DMS53 treated with DMSO at 0.1 percent for 48 hours (cell line): ENCODE data around the gene ATG16L2.
"Not testable (repeated sequence)": the region's sequence is repeated elsewhere in the genome, so short reads cannot be mapped to it uniquely, and the experiment has no call there.

Source experiments
- DNase-seq: peaks from one replicate; lab custom pipeline; 2025; ENCODE audit not compliant: unreplicated experiment; lab: John Stamatoyannopoulos, UW

Gene ATG16L2

DNA sequence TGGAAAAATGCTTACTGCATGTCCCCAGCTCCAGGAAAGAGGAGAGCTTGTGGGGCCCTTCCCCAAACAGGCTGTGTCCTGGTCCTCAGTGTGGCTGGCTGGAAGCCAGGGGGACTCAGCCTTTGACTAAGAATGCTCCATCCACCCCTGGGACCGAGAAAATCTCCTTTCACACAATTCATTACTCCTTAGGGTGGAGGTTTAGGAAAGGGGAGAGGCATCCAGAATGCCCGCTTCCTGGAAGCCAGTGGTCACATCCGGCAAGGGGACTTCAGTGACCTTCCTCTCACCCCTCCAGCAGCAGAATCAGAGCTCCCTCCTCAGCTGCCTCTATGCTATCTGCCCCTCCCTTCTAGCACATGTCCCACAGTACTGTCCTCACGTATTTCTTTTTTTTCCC lies 21.9 kb downstream of the ATG16L2 start:
- DNase-seq = no peak

DNA sequence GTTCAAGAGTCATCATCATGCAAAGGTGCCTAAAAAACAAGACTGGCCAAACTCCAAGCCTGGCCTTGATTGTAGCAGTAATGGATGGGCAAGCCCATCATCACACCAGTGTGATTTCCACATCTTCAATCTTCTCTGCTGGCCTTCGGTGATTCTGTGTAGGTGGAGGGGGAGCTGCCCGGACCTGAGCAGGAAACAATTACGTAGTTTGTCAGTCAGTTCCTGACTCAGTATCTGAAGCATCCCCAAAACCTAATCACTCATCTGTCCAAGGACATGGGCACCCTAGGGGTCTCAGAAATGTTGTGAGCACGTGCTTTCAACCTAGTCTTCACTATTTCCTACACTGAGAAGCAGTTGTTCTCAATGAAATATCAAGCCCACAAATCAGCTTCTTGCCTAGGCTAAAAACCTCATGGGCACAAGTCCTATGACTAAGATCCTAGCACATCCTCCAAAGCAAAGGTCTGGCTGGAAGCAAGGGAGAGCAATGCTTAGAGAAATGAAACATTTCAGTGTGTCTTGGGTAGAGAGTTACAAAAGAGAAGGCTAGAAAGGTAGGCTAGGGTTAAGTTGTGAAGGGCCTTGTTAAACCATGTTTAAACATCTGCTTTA lies 24.6 kb downstream of the ATG16L2 start:
- DNase-seq = no peak

DNA sequence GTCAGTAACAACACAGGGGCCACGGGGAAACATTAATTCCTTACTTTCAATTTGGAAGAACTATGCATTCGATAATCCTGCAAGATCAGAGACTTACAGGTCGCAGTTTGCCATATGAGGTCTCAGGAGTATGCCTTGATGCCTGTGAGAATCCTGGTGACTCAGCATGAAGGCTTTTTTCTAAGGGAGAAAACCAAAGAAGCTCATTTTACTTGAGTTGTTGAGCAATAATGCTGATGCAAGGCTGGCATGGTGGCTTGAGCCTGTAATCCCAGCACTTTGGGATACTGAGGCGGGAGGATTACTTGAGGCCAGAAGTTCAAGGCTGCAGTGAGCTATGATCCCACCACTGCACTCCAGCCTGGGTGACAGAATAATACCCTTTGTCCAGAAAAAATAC lies 26.6 kb downstream of the ATG16L2 start:
- no peak for DNase-seq

DNA sequence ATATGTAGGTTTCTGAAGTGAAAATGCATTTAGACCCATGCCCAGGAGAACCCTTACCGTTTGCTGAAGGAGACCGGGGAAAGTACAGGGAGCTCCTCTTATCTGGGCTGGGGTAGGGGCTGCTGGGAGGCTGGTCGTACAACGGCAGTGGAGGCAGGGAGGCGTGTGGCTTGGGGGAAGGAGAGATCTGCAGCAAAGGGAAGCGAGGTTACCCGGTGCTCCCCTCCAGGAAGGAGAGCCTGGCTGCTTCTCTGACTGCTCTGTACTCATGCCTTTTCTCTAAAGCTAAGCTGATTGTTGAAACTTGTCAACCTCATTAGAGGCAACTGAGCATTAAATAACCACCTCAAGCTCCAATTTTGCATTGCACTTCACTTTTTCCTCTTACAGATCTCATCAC lies 27.2 kb downstream of the ATG16L2 start:
- no peak for DNase-seq

DNA sequence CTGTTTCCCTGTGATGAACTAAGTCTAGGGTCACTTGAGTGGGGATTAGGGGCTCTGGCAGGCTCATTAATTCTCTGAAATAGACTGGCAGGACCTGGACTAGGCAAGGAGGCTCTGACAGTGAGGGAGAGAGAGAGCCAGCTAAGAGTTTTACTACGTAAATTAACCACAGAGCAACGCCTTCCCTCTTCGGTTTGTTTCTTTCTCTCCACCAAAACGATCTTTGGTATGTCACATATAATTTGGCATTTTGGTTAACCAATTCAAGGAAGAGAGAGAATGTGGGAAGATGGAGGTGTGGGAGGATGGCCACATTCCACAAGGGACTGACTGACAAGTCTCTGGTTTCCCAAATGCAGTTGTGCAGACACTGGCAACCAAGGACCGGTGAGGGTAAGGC lies 27.9 kb downstream of the ATG16L2 start:
- DNase-seq = no peak

DNA sequence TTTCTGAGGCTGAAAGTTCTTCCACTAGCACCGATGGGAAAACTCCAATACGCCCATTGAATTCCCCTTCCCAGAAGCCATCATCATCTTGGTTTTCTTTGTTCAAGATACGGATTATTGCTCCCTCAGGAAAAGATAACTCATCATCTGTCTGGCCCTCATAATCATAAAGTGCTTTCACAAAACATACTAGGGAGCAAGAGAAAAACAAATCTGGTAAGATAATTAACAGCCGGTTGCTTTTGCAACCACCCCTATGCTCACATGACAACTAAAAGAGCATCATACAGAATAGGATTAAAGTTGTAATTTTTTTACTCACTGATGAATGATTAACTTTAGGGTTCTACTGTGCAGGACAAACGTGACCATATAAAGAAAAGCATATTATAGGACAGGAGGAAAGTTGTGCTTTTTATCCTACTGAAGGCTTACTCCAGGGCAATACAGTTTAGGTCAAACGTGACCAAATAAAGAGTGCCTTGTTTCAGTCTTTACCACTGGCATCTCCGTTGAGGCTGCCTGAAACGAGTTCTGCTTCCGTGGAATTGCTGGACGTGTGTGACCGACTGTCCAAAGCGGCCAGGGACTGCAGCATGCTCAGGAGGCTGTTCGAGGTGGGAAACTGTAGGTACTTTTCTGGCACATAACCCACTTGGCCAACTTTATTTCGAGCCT lies 28.6 kb downstream of the ATG16L2 start:
- no peak for DNase-seq

DNA sequence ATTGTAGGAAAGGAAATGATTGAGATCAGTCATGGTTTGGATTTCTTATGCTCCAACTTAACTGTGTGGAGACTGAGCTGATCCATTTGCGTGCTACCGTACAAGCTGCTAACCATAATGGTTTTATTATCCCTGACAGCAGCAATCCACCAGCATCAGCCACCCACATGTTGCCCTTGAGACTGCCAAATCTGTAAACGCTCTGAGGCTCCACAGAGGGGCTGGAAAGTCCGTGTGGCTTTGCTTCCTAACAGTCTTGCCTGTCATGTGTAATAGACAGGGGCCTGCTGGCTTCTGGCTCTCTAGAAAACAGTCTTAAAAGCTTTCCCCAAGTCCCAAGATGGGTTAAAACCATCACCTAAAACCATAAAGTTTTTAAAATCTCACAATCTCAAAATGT lies 30.1 kb downstream of the ATG16L2 start:
- no peak for DNase-seq

DNA sequence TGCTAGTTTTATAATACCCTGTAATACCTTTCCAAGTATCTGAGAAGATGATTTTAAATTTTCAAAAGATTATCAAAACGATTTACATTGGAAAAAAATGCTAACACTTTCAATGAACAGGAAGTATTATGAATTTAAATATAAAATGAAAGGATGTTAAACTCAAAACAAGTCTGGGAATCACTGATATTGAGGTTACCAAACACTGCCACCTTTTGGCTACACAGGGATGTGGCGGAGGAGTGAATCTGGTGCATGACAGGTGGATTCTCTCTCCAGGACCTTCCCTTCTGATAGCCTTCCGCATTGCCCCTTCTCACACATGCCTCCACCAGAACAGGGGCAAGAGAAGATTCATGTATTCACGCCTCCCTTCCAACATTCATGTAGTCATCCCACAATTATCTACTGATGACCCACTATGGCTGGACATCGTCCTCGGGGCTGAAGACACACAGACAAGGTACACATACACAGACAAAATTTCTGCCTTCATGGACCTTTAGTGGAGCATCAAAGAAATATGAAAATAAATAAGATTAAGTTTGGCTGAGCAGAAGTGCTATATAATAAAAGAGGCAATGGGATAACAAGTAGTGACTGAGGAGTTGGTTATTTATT lies 34.7 kb downstream of the ATG16L2 start:
- DNase-seq = peak; percentile 81

DNA sequence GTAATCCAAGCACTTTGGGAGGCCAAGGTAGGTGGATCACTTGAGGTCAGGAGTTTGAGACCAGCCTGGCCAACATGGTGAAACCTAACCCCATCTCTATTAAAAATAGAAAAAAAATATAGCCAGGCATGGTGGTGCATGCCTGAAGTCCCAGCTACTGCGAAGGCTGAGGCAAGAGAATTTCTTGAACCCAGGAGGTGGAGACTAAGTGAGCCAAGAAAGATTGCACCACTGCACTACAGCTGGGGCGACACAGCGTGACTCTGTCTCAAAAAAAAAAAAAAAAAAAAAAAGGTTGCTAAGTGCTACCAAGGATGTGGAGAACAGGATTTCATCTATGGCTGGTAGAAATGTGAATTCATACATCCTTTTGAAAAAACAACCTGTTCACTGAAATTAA lies 36.6 kb downstream of the ATG16L2 start:
- no peak for DNase-seq

DNA sequence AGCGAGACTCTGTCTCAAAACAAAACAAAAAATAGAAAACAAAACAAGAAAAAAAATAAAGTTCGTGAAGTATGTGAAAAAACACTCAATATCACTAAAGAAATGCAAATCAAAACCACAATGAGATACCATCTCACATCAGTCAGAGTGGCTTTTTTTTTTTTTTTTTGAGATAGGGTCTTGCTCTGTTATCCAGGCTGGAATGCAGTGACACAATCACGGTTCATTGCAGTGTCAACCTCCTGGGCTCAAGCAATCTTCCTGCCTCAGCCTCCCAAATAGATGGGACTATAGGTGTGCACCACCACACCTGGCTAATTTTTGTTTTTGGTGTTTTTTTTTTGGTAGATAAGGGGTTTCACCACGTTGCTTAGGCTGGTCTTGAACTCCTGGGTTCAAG lies 37.5 kb downstream of the ATG16L2 start:
- DNase-seq = no peak

DNA sequence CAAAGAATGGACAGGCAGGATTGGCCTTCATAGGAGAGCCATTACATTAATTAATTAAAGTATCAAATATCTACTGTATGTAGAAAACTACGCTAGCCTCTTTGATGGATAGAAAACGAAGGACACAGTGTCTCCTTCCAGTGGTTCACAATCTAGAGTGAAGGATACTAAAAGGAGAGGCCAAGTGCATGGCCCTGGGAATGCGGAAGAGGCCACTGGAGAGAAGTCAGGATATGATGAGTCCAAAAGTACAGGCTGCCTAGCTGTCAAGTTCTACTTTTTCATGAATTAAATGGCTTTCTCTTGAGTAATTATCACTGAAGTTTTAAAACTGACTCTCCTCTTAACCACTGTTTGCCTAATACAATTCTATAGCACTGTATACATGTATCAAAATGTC lies 41.9 kb downstream of the ATG16L2 start:
- DNase-seq = no peak

DNA sequence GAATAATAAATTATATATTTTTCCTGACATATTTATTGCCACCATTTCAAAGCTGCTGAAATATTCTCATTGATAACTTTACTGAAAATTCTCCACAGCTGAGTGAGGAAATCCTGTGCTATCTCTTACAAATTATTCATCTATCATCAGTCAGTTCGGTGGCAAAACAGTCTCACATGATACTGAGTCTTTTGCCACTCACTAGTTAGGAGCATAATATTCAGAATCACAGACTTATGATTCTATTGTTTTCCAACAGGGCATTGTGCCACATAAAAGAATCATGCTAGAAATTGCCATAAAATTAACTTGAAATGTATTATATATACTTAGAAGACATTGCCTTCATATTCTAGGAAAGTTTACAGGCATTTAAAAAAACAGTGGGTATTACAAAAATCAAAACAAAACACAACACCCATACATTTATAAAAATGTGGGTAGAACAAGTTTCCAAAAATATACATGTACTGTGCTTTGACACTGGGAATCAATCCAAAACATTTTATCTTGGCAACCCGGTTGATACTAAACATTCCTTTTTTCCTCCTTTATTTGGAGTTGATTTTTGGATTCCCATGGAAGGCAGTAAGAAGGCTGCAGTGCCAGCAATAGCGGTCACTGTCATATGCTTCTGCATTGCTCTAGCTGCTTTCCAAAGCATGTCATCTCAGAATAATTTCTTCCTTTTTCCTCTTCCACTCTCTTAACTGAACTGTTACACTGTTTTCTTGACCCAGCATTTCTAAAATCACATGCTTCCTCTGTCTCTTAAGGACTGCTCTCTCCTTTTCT lies 42.5 kb downstream of the ATG16L2 start:
- DNase-seq = no peak

DNA sequence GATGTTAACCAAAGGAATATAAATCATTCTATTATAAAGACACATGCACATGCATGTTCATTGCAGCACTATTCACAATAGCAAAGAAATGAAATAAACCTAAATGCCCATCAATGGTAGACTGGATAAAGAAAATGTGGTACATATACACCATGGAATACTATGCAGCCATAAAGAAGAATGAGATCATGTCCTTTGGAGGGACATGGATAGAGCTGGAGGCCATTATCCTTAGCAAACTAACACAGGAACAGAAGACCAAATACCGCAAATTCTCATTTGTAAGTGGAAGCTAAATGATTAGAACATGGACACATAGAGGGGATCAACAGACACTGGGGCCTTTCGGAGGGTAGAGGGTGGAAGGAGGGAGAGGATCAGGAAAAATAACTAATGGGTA lies 44.1 kb downstream of the ATG16L2 start:
- not testable (repeated sequence) for DNase-seq

DNA sequence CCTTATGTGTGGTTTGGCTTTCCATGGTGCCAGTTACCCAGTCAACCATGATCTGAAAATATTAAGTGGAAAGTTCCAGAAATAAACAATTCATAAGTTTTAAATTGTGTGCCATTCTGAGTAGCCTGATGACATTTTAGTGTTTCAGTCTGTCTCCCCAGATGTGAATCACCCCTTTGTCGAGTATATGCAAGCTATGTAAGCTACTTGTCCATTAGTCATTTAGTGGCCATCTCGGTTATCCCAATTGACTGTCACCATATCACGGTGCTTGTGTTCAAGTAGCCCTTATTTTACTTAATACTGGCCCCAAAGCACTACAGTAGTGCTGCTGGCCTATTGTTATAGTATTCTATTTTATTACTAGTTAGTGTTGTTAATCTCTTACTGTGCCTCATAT lies 44.9 kb downstream of the ATG16L2 start:
- DNase-seq = no peak

DNA sequence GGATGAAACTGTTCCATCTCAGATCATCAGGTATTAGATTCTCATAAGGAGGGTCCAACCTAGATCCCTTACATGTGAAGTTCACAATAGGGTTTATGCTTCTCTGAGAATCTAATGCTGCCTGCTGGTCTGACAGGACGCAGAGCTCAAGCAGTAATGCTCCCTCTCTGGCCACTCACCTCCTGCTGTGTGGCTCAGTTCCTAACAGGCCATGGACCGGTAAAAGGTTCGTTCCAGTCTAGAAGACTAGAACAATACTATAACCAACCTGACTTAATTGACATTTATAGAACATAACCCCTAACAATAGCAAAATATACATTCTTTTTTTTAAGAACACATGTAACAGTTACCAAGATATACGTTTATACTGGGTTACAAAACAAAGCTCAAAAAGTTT lies 45.8 kb downstream of the ATG16L2 start:
- no peak for DNase-seq

DNA sequence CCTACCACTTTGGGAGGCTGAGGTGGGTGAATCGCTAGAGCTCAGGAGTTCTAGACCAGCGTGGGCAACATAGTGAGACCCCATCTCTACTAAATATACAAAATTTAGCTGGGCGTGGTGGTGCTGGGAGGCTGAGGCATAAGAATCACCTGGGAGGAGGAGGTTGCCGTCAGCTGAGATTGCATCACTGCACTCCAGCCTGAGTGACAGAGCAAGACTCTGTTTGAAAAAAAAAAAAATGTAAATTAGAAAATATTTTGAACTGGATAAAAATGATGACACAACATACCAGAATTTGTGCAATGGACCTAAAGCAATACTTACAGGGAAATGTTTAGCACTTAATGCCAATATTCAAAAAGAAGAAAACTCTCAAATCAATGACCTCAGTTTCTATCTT lies 46.4 kb downstream of the ATG16L2 start:
- DNase-seq = no peak

DNA sequence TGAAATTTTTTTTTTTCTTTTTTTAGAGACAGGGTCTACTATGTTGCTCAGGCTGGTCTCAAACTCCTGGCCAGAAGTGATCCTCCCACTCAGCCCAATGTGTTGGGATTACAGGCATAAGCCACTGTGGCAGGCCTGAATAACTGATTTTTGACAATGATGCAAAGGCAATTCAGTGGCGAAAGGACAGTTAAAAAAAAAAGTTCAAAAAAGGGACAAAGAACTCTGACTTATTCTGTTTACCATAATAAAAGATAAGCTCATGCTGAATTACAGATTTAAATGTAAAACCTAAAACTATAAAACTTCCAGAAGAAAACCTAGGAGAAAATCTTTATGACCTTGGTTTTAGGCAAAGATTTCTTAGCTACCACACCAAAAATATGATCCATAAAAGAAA lies 48.9 kb downstream of the ATG16L2 start:
- DNase-seq = no peak

DNA sequence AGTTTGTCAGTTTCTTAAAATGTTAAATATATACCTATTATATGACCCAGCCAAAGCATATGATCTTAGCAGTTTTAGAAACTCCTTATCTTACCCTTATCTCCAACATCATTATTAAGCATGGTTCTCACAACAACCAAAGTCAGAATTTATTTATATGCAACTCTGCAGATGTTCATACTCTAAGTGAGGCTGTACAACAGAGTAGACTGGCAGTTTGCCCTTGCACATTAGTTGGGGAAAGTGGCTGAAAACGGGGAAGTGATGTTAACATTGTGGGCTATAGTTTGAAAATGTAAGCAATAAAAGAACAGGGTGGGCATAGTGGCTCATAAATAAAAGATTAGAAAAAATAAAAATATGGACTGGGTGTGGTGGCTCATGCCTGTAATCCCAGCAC lies 49.7 kb downstream of the ATG16L2 start:
- no peak for DNase-seq

DNA sequence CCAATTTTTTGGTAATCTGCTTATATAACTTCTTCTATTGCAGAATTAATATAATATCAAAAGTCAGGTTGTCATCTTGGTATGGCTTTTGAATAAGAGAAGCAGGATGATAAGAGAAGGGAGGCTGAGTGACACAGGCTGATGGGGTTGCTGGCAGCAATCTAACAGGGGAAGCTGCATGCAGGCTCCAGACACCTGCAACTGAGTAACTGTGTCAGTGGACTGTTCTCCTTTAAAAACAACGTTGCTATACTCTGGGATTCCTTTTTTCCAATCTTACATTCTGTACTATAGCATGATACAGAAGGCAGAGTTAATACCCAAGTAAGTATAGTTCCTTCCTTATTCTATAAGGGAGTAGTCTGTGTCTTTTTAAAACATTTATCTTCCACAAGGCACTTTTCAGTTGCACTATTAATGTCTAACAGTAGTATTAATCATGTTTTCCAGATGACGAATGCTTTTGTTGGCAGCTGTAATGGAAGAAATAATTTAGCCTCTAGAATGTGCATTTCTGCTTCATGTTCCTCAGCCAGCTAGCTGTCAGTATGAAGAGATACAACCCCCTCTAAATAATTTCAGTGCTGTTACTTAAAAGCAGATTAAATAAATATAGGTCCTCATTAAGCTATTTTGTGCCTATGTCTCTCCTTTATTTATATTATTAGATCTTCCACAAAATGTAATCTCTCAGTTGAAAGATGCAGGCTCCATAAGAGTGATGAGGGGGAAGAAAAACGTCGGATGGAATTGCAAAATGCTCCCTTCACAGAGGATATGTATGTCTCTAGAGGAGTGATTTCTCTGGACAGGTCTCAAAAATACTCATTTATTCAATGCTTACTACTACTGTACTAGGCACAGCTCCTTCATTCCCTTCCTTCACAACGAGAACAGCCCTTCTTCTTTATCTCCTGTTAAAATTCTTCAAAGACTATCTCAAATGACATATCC lies 50.8 kb downstream of the ATG16L2 start:
- DNase-seq = no peak

DNA sequence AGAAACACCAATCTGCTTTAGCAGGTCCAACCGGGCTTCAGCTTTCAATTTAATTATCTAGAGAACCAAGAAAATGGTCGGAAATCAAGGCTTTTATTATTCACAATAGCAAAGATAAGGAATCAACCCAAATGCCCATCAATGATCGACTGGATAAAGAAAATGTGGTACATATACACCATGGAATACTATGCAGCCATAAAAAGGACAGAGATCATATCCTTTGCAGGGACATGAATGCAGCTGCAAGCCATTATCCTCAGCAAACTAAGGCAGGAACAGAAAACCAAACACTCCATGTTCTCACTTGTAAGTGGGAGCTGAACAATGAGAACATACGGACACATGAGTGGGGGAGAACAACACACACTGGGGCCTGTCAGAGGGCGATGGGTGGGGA lies 53.8 kb downstream of the ATG16L2 start:
- DNase-seq = no peak

DNA sequence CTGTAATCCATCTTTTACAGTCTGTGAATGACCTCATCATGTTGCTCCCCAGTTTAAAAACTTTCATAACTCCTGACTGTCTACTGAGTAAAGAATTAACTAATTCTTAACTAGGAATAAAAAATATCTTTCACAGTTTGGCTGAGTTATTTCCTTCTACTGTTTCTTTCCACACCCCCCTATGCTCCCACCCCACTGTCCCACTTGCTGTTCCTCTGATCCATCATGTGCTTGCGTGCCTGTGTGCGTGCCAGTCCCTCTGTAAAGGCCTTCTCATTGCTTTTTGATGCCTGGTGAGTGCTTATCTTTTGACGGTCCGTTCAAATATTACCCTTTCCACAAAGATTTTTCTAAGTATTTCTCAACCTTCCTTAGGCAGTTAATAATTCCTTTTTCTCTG lies 55.6 kb downstream of the ATG16L2 start:
- DNase-seq = no peak
